Progenitor cell of endocrine pancreas (in vitro differentiated cells): ENCODE results near the gene TXN. TPM values are rescaled to one million over a fixed set of nuclear protein-coding genes. Genes with fewer than 3 reads are reported as not detected.

Experiments
- DNase-seq: peaks from one replicate; pipeline ENCODE4 v3.0.0; 2021; ENCODE audit warnings: low spot score; ENCODE audit not compliant: unreplicated experiment
- H3K27ac Mint-ChIP-seq: 2 replicates; pipeline ENCODE4 v1.8.0; 2021; ENCODE audit warnings: mild to moderate bottlenecking, moderate library complexity, mixed read lengths
- H3K27me3 Mint-ChIP-seq: 2 replicates; pipeline ENCODE4 v1.8.0; 2021; ENCODE audit warnings: mixed read lengths
- H3K36me3 Mint-ChIP-seq: 2 replicates; pipeline ENCODE4 v1.8.0; 2022; ENCODE audit warnings: mixed read lengths; ENCODE audit not compliant: insufficient read depth
- H3K4me1 Mint-ChIP-seq: 2 replicates; pipeline ENCODE4 v1.8.0; 2021; ENCODE audit warnings: low read depth, mixed read lengths
- H3K4me3 Mint-ChIP-seq: 2 replicates; pipeline ENCODE4 v1.8.0; 2021; ENCODE audit warnings: low read depth, mild to moderate bottlenecking, moderate library complexity, mixed read lengths
- H3K9me3 Mint-ChIP-seq: 2 replicates; pipeline ENCODE4 v1.8.0; 2021; ENCODE audit warnings: low read depth, mixed read lengths
- total RNA-seq: library from RNA; stranded (reverse); gene quantifications from 2 replicates; pipeline ENCODE4 v1.2.1, GENCODE V29; 2021
- TF ChIP-seq, protein P1 (sequence below): fragments of 200-600 bp; sonication (generic); IDR thresholded peaks from one replicate; pipeline ENCODE4 v1.5.0; 2021; ENCODE audit warnings: antibody characterized with exemption, mild to moderate bottlenecking; ENCODE audit not compliant: unreplicated experiment

The TXN gene
- total RNA-seq, 1 donor from 2014 or later, result 130 TPM

DNA sequence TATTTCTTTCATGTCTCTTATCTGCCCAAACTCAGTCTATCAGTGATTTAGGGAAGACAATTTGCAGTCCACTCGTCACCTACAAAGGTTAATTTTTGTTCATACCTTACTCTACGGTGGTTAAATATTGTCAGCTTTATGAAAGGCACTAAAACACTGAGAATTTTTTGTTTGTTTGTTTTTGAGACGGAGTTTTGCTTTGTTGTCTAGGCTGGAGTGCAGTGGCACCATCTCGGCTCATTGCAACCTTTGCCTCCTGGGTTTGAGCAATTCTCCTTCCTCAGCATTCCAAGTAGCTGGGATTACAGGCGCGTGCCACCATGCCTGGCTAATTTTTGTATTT is 26.4 kb upstream of the TXN start:
- no peaks in the 10 kb centered on the region for H3K27me3 Mint-ChIP-seq

DNA sequence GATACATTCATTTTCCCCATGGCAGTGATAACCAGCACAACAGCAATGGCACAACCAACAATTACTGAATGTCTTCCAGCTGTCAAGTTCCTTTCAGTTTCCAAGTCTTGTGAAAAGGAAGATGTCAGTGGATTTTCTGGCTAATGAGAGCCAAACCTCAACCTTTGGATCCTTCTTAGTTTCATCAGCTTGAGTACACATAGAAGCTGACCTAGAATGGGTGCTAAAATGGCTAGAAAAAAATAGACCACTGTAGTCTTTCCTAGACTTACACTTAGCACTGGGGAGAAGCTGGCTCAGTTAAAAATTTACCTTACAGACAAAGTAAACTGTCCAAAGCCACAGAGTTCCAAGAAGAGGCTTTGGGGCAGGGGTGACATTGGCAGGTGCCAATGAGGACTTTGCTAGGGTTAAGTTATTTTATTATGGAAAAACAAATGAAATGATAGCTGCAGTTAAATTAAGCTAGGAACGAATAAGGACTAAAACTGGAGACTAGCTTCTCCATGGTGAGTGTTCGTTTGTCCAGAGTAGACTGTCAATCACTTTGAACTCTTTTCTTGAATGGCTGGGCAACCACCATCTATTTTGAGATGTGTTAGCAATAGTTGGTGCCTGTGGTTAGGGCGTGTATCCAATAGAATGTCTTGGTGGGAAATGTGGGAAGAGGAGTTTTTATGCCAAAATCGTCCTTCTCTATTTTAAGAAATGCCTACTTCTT is 25.9 kb upstream of the TXN start:
- no peaks in the 10 kb centered on the region for H3K9me3 Mint-ChIP-seq
- no peaks in the 10 kb centered on the region for H3K27me3 Mint-ChIP-seq
- no peak overlapping the region for H3K27ac Mint-ChIP-seq
- H3K4me1 Mint-ChIP-seq, result peaks cover 10% of the 10 kb centered on the region
- H3K4me3 Mint-ChIP-seq, result no peak overlapping the region
- H3K36me3 Mint-ChIP-seq, result no peaks in the 10 kb centered on the region
- no peak for DNase-seq
- TF ChIP-seq, protein P1, sequence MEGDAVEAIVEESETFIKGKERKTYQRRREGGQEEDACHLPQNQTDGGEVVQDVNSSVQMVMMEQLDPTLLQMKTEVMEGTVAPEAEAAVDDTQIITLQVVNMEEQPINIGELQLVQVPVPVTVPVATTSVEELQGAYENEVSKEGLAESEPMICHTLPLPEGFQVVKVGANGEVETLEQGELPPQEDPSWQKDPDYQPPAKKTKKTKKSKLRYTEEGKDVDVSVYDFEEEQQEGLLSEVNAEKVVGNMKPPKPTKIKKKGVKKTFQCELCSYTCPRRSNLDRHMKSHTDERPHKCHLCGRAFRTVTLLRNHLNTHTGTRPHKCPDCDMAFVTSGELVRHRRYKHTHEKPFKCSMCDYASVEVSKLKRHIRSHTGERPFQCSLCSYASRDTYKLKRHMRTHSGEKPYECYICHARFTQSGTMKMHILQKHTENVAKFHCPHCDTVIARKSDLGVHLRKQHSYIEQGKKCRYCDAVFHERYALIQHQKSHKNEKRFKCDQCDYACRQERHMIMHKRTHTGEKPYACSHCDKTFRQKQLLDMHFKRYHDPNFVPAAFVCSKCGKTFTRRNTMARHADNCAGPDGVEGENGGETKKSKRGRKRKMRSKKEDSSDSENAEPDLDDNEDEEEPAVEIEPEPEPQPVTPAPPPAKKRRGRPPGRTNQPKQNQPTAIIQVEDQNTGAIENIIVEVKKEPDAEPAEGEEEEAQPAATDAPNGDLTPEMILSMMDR, result no peak

More for the DNA sequence above, 26.4 kb upstream of the TXN start:
- no peak for DNase-seq
- TF ChIP-seq, protein P1, result no peak
- Mint-ChIP-seq H3K4me3 (no peak overlapping the region), H3K27ac (no peak overlapping the region), H3K4me1 (peaks cover 10% of the 10 kb centered on the region), H3K36me3 (no peaks in the 10 kb centered on the region), H3K9me3 (no peaks in the 10 kb centered on the region)

DNA sequence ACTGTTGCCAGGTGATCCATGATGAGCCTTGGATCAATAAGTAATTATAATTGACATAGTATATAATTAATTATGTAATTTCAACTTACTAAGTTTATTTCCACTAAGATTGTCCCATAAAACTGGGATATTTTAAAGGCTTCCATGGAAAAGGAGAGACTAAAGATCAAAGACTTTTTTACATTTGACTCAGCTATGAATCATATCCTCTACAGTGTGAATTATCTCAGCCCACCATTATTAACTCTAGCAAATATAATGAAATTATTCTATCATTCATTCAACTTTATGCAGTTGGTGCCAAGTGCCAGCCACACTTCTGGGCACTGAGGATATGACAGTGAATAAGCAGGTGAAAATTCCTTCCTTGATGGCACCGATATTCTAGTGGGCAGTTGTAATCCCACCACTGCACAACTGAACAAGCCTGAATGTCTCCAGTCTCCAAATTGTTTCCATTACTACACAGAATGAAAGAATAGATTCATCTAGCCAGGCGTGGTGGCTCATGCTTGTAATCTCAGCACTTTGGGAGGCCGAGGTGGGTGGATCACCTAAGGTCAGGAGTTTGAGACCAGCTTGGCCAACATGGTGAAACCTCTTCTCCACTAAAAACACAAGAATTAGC is 21.9 kb upstream of the TXN start:
- no peak overlapping the region for H3K4me3 Mint-ChIP-seq
- no peaks in the 10 kb centered on the region for H3K27me3 Mint-ChIP-seq
- H3K9me3 Mint-ChIP-seq, result no peaks in the 10 kb centered on the region
- H3K36me3 Mint-ChIP-seq, result no peaks in the 10 kb centered on the region
- TF ChIP-seq, protein P1, result no peak
- DNase-seq, result no peak
- no peak overlapping the region for H3K27ac Mint-ChIP-seq
- peaks cover 4% of the 10 kb centered on the region for H3K4me1 Mint-ChIP-seq

DNA sequence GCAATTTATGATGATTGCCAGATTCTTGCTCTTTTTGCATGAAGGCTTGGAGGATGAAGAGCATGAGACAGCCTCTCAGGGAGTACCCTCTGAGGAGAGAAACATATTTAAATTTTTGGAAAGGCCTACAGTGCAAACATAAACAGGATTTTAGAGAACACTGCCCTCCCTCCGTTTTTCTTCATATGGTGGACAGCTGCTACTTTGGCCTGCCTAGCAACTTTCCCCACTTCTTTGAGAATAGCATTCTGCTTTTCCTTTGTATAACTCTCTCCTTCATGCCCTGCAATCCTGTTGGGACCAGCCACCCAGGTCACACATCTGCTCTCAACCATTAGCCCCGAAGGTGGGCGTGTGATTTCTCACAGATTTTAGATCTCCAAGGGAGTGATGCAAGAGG is 20.5 kb upstream of the TXN start:
- no peaks in the 10 kb centered on the region for H3K36me3 Mint-ChIP-seq
- no peak for DNase-seq
- H3K4me1 Mint-ChIP-seq, result no peaks in the 10 kb centered on the region
- TF ChIP-seq, protein P1, result no peak
- no peak overlapping the region for H3K4me3 Mint-ChIP-seq
- no peaks in the 10 kb centered on the region for H3K27me3 Mint-ChIP-seq
- no peak overlapping the region for H3K27ac Mint-ChIP-seq
- H3K9me3 Mint-ChIP-seq, result no peaks in the 10 kb centered on the region

DNA sequence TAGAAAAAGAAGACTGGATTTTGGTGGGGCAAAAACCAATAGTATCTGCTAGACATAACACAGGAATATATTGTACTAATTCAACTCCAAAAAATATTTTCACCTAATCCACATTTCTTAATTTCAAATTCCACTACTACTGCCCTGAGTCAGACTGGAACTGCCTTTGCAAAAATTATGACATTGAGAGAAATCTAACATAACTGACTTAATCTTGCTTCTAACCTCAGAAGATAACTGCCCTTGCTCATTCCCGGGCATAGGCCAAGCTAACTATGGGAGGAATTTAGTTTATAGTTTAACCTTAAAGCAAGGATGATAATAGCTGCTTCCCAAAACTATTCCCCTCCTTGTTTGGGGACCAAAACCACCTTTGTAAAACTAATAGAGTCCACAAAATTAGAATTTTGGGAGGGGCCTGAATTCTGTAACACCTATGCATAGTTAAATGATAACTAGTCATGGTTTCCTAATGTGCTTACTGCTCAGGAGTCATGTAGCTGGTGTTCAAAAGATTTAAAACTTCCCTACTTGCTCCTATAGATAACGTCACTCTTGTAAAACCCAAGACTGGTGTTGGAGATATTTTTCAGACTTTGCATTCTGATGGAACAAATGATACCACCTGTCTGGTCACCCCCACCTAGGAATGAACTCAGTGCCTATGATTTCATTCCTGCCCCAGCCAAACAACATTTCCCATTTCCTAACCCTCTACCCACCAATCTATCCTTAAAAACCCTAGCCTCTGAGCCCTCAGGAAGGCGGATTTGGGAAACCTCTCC is 14.1 kb upstream of the TXN start:
- no peaks in the 10 kb centered on the region for H3K27me3 Mint-ChIP-seq
- H3K4me3 Mint-ChIP-seq, result no peak overlapping the region
- DNase-seq, result no peak
- no peak overlapping the region for H3K27ac Mint-ChIP-seq
- peaks cover 6% of the 10 kb centered on the region for H3K9me3 Mint-ChIP-seq
- no peaks in the 10 kb centered on the region for H3K36me3 Mint-ChIP-seq
- H3K4me1 Mint-ChIP-seq, result no peaks in the 10 kb centered on the region
- TF ChIP-seq, protein P1, result no peak
